SK-N-SH (cell line): ENCODE results near the gene RAE1. TPM values are rescaled to one million over a fixed set of nuclear protein-coding genes. Genes with fewer than 3 reads are reported as not detected.

Experiments
- polyA plus RNA-seq, 3 experiments: library from polyadenylated mRNA; depleted of rRNA; stranded (reverse); fragments of >200 nt; gene quantifications; 2 replicates each; pipeline ENCODE4 v1.2.3, GENCODE V29; 2012
- small RNA-seq, 7 experiments: library from RNA; depleted of rRNA; stranded (forward); fragments of <200 nt; gene quantifications; one replicate each; pipeline ENCODE3, GENCODE V24; 2012

RAE1 gene
- polyA plus RNA-seq, 1 of the 3 experiments (the other 2 are of a cell fraction), result 82.4 TPM

Small RNA genes lying within 50 kb of the gene (small RNA-seq; reads per million reads assigned to genes)
- gene MIR4325 (0 reads per million in 7 experiments), gene RF00019 (0 reads per million in 7 experiments), gene RPL39P39 (0 reads per million in 7 experiments)

Other genes starting within 250 kb of the RAE1 start
- 0.10 TPM in 1 of 2 replicates, not detected in the other for gene BMP7, start 84.6 kb upstream of the RAE1 start, polyA plus RNA-seq (2012; rRNA removed)
- gene SPO11, start 21.5 kb upstream of the RAE1 start, polyA plus RNA-seq (2012; rRNA removed), result not detected in 2 replicates
- 8.8 and 11.5 TPM in 2 replicates for gene RBM38, start 40.1 kb downstream of the RAE1 start, polyA plus RNA-seq (2012; rRNA removed)
- gene CTCFL, start 173.9 kb downstream of the RAE1 start, polyA plus RNA-seq (2012; rRNA removed), result not detected in 2 replicates
- gene PCK1, start 209.9 kb downstream of the RAE1 start, polyA plus RNA-seq (2012; rRNA removed), result not detected in 2 replicates